Effector memory CD8-positive, alpha-beta T cell (primary cell): ENCODE data around the gene ASAP3.
"Not testable (repeated sequence)": the region's sequence is repeated elsewhere in the genome, so short reads cannot be mapped to it uniquely, and the experiment has no call there.

Experiments
- ATAC-seq: fragments of 150-1000 bp; cut with Tn5 transposase; replicated peaks from 2 replicates; pipeline ENCODE4 v1.10.0; 2021; ENCODE audit warnings: mild to moderate bottlenecking, moderate library complexity
- DNase-seq, 3 experiments: peaks; one replicate each; pipeline ENCODE4 v3.0.0; 2021
- H3K27ac Mint-ChIP-seq, 2 donors: one replicate each; pipeline ENCODE4 v1.8.0; 2022; ENCODE audit warnings: mild to moderate bottlenecking in 2 of 2, mixed read lengths in 2 of 2, moderate library complexity in 2 of 2
- H3K27me3 Mint-ChIP-seq, 2 donors: one replicate each; pipeline ENCODE4 v1.8.0; 2022; ENCODE audit warnings: mixed read lengths in 2 of 2
- H3K36me3 Mint-ChIP-seq: one replicate; pipeline ENCODE4 v1.8.0; 2022; ENCODE audit warnings: mild to moderate bottlenecking, moderate library complexity, mixed read lengths; ENCODE audit not compliant: insufficient read depth
- H3K4me1 Mint-ChIP-seq, 2 donors: one replicate each; pipeline ENCODE4 v1.8.0; 2022; ENCODE audit warnings: low read depth in 2 of 2, mixed read lengths in 2 of 2
- H3K4me3 Mint-ChIP-seq, 2 donors: one replicate each; pipeline ENCODE4 v1.8.0; 2022; ENCODE audit warnings: mild to moderate bottlenecking in 2 of 2, mixed read lengths in 2 of 2, moderate library complexity in 2 of 2
- H3K9me3 Mint-ChIP-seq, 2 donors: one replicate each; pipeline ENCODE4 v1.8.0; 2022; ENCODE audit warnings: mixed read lengths in 2 of 2

ASAP3 gene

GRCh38 chr1:23394684-23395083, 89.3 kb downstream of the ASAP3 start:
- Mint-ChIP-seq H3K4me3 (no peak overlapping the region), H3K9me3 (no peaks in the 10 kb centered on the region), H3K27ac (no peak overlapping the region), H3K36me3 (no peaks in the 10 kb centered on the region), H3K4me1 (no peaks in the 10 kb centered on the region), H3K27me3 (no peaks in the 10 kb centered on the region)
- ATAC-seq (no peak), DNase-seq (no peak)

- no peak for ATAC-seq
- H3K4me3 Mint-ChIP-seq, result no peak overlapping the region
- H3K27ac Mint-ChIP-seq, result no peak overlapping the region
- H3K9me3 Mint-ChIP-seq, result no peaks in the 10 kb centered on the region
- H3K4me1 Mint-ChIP-seq, result no peaks in the 10 kb centered on the region
- H3K36me3 Mint-ChIP-seq, result no peaks in the 10 kb centered on the region
- no peak for DNase-seq
- H3K27me3 Mint-ChIP-seq, result no peaks in the 10 kb centered on the region
Measured at GRCh38 chr1:23394181-23394580, 89.8 kb downstream of the ASAP3 start.

GRCh38 chr1:23393706-23394105, 90.3 kb downstream of the ASAP3 start:
- Mint-ChIP-seq H3K27me3 (no peaks in the 10 kb centered on the region), H3K27ac (no peak overlapping the region), H3K4me3 (no peak overlapping the region), H3K4me1 (no peaks in the 10 kb centered on the region), H3K36me3 (no peaks in the 10 kb centered on the region), H3K9me3 (no peaks in the 10 kb centered on the region)
- no peak for DNase-seq
- no peak for ATAC-seq

- H3K9me3 Mint-ChIP-seq, result no peaks in the 10 kb centered on the region
- DNase-seq, result no peak
- no peak overlapping the region for H3K4me3 Mint-ChIP-seq
- ATAC-seq, result no peak
- H3K27ac Mint-ChIP-seq, result no peak overlapping the region
- H3K36me3 Mint-ChIP-seq, result no peaks in the 10 kb centered on the region
- H3K27me3 Mint-ChIP-seq, result peaks cover 1 to 3% of the 10 kb centered on the region in 2 donors
- no peaks in the 10 kb centered on the region for H3K4me1 Mint-ChIP-seq
Measured at GRCh38 chr1:23392125-23392855, 91.7 kb downstream of the ASAP3 start.

GRCh38 chr1:23389837-23390321, 94.1 kb downstream of the ASAP3 start:
- H3K36me3 Mint-ChIP-seq, result no peaks in the 10 kb centered on the region
- ATAC-seq, result no peak
- H3K27ac Mint-ChIP-seq, result no peak overlapping the region
- no peak for DNase-seq
- no peaks in the 10 kb centered on the region for H3K4me1 Mint-ChIP-seq
- no peaks in the 10 kb centered on the region for H3K9me3 Mint-ChIP-seq
- peaks cover 5 to 9% of the 10 kb centered on the region in 2 donors for H3K27me3 Mint-ChIP-seq
- H3K4me3 Mint-ChIP-seq, result no peak overlapping the region

- Mint-ChIP-seq H3K36me3 (no peaks in the 10 kb centered on the region), H3K27ac (no peak overlapping the region), H3K9me3 (no peaks in the 10 kb centered on the region), H3K4me3 (no peak overlapping the region), H3K4me1 (no peaks in the 10 kb centered on the region), H3K27me3 (peaks cover 5 to 9% of the 10 kb centered on the region in 2 donors)
- no peak for ATAC-seq
- no peak for DNase-seq
Measured at GRCh38 chr1:23387494-23387893, 96.5 kb downstream of the ASAP3 start.

- no peak for DNase-seq
- Mint-ChIP-seq H3K9me3 (no peaks in the 10 kb centered on the region), H3K27me3 (peaks cover 5 to 9% of the 10 kb centered on the region in 2 donors), H3K27ac (no peak overlapping the region), H3K36me3 (no peaks in the 10 kb centered on the region), H3K4me3 (no peak overlapping the region), H3K4me1 (no peaks in the 10 kb centered on the region)
- ATAC-seq, result no peak
Measured at GRCh38 chr1:23385119-23385621, 98.8 kb downstream of the ASAP3 start.

GRCh38 chr1:23384312-23385058, 99.5 kb downstream of the ASAP3 start:
- Mint-ChIP-seq H3K27me3 (peaks cover 5 to 9% of the 10 kb centered on the region in 2 donors), H3K36me3 (no peaks in the 10 kb centered on the region), H3K9me3 (no peaks in the 10 kb centered on the region), H3K27ac (no peak overlapping the region), H3K4me1 (no peaks in the 10 kb centered on the region), H3K4me3 (no peak overlapping the region)
- DNase-seq (no peak), ATAC-seq (no peak)

- no peak overlapping the region for H3K27ac Mint-ChIP-seq
- no peaks in the 10 kb centered on the region for H3K36me3 Mint-ChIP-seq
- peaks cover 5 to 9% of the 10 kb centered on the region in 2 donors for H3K27me3 Mint-ChIP-seq
- ATAC-seq, result no peak
- H3K4me1 Mint-ChIP-seq, result no peaks in the 10 kb centered on the region
- H3K9me3 Mint-ChIP-seq, result no peaks in the 10 kb centered on the region
- DNase-seq, result no peak
- no peak overlapping the region for H3K4me3 Mint-ChIP-seq
Measured at GRCh38 chr1:23383577-23384311, 100.2 kb downstream of the ASAP3 start.

GRCh38 chr1:23381233-23381885, 102.6 kb downstream of the ASAP3 start:
- Mint-ChIP-seq H3K9me3 (no peaks in the 10 kb centered on the region), H3K4me3 (no peak overlapping the region), H3K27ac (no peak overlapping the region), H3K36me3 (no peaks in the 10 kb centered on the region), H3K4me1 (no peaks in the 10 kb centered on the region), H3K27me3 (no peaks in the 10 kb centered on the region)
- DNase-seq (no peak), ATAC-seq (no peak)

GRCh38 chr1:23380719-23381118, 103.3 kb downstream of the ASAP3 start:
- no peaks in the 10 kb centered on the region for H3K36me3 Mint-ChIP-seq
- ATAC-seq (no peak), DNase-seq (no peak)
- no peaks in the 10 kb centered on the region for H3K4me1 Mint-ChIP-seq
- no peak overlapping the region for H3K4me3 Mint-ChIP-seq
- H3K9me3 Mint-ChIP-seq, result no peaks in the 10 kb centered on the region
- H3K27me3 Mint-ChIP-seq, result no peaks in the 10 kb centered on the region
- no peak overlapping the region for H3K27ac Mint-ChIP-seq

GRCh38 chr1:23380236-23380635, 103.7 kb downstream of the ASAP3 start:
- not testable (repeated sequence) for H3K4me3 Mint-ChIP-seq, H3K27ac Mint-ChIP-seq, H3K4me1 Mint-ChIP-seq, DNase-seq, H3K27me3 Mint-ChIP-seq, H3K9me3 Mint-ChIP-seq, ATAC-seq, H3K36me3 Mint-ChIP-seq
